IMR-90 (cell line): ENCODE data around the gene ST6GALNAC2.

Source experiments
- ELK1 ChIP-seq: fragments of 150-350 bp; IDR thresholded peaks from 2 replicates; pipeline ENCODE4 v1.6.1; 2016; ENCODE audit warnings: low read depth, mild to moderate bottlenecking, low read length, moderate library complexity, borderline replicate concordance
- MAFK ChIP-seq: IDR thresholded peaks from 2 replicates; pipeline ENCODE4 v1.6.1; 2012; ENCODE audit warnings: low read depth, low read length, improper control_type of control experiment
- TF ChIP-seq, protein P1 (sequence below): conservative IDR thresholded peaks from 2 replicates; pipeline ENCODE4 v1.5.1; 2012; ENCODE audit warnings: mild to moderate bottlenecking, low read depth, low read length, improper control_type of control experiment

DNA sequence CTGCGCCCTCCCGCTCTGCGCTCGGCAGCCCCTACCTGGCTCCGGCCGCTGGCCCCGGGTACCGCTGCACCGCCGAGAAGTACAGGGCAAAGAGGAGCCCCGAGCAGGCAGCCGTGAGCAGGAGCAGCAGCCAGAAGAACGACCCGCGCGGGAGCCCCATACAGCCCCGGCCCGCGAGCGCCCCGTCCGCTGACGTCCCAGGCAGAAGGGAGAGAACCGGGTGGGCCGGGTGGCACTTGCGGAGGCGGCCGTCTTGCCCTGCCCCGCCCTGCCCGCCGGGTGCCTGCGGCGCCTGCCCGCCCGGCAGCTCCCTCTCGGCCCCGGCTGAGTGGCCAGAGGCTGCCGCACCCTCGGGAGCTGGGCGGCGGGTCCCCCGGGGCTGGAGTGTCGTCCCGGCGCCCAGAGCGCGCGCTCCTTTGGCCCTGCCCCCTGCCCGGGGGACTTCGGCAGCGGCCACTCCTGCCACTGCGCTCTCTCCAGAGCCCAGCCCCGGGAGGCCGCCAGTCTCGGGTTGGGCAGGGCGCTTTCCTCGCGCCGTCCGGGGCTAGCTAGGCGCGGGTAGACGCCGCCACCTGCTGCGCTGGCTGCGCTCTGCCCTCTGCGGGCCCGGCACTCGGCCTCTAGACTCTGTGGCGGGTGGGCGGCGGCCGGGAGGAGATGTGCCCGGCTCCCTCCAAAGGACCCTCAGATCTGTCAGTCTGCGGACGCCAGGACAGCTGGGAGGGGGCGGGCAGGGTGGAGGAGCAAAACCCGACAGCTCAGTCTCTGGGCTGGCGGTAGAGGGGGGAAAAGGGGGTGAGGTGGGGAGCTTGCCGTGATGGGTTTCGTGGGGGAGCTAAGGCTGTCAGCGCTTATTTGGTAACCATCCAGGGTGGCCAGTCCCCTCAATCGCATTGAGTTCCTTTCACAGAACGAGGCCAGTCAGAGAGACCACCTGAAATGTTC lies at the start of gene ST6GALNAC2:
- TF ChIP-seq, protein P1, sequence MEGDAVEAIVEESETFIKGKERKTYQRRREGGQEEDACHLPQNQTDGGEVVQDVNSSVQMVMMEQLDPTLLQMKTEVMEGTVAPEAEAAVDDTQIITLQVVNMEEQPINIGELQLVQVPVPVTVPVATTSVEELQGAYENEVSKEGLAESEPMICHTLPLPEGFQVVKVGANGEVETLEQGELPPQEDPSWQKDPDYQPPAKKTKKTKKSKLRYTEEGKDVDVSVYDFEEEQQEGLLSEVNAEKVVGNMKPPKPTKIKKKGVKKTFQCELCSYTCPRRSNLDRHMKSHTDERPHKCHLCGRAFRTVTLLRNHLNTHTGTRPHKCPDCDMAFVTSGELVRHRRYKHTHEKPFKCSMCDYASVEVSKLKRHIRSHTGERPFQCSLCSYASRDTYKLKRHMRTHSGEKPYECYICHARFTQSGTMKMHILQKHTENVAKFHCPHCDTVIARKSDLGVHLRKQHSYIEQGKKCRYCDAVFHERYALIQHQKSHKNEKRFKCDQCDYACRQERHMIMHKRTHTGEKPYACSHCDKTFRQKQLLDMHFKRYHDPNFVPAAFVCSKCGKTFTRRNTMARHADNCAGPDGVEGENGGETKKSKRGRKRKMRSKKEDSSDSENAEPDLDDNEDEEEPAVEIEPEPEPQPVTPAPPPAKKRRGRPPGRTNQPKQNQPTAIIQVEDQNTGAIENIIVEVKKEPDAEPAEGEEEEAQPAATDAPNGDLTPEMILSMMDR = peak; percentile 39
- TF ChIP-seq ELK1 = no peak
- TF ChIP-seq MAFK = no peak
